DMS153 (cell line): ENCODE data around the gene SPANXN4.

Source experiments
- DNase-seq: peaks from one replicate; lab custom pipeline; 2025; lab: John Stamatoyannopoulos, UW

The SPANXN4 gene, protein sequence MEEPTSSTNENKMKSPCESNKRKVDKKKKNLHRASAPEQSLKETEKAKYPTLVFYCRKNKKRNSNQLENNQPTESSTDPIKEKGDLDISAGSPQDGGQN

DNA sequence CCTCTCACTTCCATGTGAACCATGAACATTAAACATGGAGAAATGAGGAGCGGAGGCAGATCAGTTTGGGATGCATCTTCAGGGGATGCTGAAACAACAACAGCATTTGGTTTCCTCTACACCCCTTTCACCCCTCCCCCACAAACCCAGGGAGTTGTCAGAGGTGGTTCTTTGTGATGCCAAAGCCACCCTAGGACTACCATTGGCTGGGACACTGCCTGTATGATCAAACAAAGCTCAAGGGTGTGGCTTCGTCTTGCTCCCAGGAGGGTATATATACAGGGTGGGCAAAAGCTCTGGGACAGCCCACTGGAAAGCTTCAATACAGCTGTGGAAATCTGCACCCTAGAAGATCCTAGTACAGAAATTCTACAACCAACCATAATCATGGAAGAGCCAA, at the start of gene SPANXN4:
Gene SPANXN4 (plus strand): TSS at position 301 of the 400 bp plus-strand sequence. CDS start 87 bp downstream, at position 388.
- no peak for DNase-seq

DNA sequence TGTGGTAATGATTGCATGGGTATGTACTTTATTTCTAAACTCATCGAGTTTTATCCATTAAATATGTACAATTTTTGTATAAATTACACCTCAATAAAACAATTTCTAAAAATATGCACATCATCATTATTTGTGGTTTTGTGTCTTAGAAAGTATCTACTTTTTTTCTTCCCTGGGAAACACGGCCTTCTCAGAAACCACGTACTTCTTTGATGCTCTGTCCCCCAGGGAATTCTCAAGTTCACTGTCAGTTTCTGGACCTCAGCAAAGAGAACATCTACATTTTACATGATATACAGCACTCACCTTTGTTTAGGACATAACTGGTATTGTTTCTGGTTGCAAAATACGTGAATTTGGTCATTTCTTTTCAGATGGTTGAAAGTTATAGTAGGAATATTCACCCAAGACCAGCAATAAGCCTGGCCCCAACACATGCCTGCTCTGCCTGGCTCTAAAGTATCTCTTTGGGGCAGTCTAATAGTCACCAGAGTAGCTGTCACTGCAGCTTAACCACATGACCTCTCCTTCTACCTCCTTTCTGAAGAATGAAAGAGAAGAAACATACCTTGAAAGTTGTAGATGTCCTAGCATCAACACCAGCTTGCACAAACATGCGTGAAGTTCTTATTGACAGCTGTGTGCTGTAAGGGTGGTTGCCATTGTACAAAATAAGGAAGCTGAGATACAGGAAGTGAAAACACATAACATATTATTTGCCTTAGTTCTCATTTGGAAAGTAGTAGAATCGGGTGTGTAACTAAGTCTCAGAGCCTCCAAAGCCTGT, 48.4 kb upstream of the SPANXN4 start:
- DNase-seq = no peak

DNA sequence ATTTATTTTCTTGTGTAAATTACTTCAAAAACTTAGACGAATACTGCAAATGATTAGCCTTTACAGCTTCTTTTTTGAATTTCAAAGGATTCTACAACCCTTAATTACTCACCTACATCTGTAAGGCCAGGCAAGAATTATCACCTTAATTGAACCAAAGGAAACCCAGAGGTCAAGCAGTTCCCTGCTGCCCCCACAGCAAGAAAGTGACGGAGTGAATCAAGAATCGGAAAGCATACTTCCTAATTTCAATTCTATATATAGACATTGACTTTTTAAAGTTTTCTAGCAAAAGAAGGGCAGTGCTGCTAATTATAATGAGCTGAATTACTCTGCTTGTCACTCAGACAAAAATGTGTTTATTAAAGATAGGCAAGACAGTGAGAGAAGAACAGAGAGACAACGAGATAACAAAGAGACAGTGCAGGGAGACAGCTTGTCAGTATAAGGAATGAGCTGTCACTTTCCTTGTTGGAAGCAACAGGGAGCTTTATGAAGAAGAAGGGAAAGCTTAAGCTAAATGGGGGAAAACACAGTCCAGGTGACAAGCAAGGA, 47.5 kb upstream of the SPANXN4 start:
- no peak for DNase-seq

DNA sequence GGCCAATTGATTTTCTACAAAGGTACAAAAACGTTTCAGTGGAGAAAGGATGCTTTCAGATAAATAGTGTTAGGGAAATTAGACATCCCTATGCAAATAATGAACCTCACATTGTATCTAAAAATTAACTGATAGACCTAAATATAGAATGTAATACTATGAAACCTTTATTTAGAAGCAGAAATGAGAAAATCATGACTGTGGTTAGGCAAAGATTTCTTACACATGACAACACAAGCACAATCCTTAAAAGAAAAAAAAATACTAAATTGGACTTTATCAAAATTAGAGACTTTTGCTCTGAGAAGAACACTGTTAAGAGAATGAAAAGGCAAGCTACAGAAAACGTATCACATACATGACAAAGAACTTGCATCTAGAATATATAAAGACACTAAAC, 43.0 kb upstream of the SPANXN4 start:
- DNase-seq = no peak

DNA sequence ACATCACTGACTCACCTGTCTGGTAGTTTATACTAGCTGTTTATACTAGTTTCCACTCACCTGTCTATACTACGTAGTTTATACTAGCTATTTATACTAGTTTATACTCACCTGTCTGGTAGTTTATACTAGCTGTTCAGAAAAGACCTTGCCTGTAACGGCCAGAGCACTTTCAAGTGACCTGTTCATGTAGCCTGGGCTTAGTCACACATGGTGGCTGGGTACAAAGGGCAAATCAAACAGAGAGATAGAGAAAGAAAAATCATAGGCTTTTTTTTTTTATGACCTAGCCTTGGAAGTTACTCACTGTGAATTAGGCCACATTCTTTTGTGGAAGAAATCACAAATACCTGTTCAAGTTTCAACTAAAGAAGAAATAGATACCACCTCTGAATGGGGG, 30.7 kb upstream of the SPANXN4 start:
- DNase-seq = no peak

DNA sequence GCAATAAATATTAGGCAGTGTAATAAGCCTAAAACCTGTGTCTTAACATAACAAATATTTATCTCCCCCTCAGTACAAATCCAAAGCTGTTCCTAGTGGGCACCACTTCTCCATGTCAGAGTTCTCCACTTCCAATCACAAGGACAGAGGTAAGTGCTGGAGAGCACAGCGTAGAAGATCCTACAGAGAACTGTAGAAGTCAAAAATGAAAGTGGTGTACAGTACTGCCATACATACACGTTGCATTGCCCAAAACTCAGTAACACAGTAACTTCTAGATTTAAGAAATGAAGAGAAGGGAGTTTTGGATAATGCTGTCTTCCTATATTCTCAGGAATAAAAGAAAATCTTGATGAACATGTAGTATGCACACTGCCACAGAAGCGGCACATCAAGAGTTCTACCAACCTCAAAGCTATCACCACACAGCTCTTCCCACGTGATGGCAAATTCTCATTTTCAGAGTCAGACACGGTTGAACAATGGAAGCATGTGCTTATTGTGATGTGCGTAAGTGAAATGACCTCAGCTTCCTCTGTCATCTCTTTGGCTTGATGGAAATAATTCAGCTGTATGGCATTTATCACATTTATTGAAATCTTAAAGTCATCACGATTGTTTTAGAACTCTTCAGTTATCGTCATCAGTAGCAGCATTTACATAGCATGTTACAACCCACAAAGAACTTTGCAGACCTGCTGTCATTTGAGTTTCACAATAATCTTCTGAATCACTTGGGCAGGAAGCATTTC, 27.1 kb upstream of the SPANXN4 start:
- DNase-seq = no peak

DNA sequence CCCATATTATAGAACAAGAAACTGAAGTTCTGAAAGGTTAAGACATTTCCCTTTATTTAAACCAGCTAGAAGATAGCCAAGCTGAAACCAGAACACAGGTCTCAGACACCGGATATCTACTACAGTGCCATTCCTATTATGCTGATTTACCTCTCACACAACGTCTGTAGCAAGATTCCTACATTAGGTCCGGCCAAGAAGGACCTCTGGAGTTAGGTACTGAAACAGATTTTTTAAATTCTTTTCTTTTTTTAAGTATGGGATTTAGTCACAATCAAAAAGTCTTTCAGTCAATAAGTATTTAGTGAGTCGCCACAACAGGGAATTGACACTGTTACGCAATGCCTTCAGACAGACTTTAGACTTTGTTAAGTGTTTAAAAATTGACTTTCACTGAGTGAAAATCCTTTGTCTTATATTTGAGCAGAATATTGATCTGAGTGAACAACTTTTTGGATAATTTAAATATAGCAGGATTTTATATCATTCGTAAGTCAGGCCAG, 26.5 kb upstream of the SPANXN4 start:
- DNase-seq = no peak

DNA sequence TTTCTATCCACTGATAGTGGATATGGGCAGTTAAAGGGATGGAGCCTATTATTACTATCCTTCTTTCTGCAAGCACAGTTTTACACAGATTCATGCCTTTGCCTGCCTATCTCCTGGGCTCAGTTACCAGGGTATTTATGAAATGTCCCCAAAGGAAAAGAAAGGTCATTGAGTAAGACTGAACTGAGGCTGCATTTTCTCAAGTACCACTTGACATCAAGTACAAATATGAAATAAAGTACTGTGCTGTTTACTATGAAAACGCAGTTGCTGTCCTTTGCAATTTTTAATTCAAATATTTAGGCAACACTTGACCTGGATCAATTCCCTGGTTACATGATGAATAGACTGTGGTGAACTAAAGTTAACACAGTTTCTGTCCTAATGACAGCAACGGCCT, 23.5 kb upstream of the SPANXN4 start:
- DNase-seq = peak; percentile 33

DNA sequence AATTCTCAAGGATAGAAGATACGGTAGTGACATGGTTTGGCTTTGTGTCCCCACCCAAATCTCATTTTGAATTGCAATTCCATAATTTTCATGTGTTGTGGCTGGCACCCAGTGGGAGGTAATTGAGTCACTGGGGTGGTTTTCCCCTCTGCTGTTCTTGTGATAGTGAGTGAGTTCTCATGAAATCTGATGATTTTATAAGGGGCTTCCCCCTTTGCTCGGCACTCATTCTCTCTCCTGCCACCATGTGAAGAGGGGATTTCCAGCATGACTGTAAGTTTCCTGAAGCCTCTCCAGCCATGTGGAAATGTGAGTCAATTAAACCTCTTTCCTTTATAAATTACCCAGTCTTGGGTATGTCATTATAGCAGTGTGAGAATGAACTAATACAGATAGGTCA, 8.5 kb upstream of the SPANXN4 start:
- no peak for DNase-seq

DNA sequence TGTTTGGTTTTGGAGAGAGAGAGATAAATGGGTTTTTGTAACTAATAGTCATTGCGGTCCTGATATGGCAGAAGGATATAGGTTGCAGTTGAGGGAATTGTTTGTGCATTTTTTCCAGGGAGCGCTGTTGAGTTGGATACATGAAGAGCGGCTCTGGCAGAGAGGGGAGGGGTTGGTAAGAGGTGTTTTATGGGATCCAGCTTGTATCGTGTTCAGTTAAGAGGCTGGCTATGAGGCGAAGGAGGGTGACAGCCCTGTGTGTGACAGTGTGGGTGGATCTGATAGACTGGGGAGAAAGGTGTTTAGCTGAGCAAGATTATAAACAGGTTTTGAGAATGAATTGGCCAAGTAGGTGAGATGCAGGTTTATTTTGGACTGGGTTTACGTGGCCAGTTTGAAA, 1.5 kb downstream of the SPANXN4 start:
- no peak for DNase-seq

DNA sequence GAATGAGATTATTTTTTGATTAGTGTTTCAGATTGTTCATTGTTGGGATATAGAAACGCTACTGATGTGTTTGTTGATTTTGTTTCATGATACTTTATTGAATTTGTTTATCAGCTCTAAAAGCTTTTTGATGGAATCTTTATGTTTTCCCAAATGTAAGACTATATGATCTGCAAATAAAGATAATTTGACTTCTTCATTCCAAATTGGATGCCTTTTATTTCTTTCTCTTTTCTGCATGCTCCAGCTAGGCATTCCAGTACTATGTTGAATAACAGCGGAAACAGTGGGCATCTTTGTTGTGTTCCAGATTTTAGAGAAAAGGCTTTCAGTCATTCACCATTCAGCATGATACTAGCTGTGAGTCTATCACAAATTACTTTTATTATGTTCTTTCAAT, 21.8 kb downstream of the SPANXN4 start:
- DNase-seq = no peak

DNA sequence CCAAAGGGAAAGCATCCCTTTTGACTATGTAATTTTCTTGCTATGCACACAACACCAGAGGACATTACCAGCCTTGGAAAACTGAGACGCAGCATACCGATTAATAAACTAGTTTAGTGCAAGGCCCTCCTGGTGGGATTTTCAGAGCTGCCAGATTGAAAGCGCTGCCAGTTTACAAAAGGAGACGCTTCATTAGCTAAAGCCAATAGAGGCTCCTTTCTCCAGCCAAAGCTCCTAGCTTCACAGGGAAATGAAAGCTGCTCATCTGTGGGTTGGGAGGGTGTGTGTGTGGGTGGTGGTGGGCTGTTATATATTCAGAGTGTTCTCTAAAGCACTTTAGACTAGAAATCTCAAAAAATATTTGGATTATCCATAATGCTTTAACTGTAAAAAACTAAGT, 32.4 kb downstream of the SPANXN4 start:
- no peak for DNase-seq

DNA sequence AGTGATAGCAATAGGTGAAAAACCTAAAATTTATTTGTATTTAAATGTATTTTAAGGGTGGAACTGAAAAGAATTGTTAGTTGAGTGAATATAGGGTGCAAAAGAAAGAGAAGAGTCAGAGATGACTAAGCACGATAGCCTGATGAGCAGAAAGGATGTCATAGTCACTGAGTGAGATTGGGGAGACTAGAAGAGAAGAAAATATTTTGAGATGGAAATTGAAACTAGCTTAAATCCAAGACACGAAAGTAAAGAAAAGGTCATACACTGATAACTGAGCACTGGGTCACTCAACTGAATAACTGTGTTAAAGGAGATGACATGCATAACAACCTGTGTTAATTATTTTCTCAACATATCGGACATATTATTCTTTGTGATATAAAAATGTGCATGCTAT, 55.5 kb downstream of the SPANXN4 start:
- DNase-seq = no peak

DNA sequence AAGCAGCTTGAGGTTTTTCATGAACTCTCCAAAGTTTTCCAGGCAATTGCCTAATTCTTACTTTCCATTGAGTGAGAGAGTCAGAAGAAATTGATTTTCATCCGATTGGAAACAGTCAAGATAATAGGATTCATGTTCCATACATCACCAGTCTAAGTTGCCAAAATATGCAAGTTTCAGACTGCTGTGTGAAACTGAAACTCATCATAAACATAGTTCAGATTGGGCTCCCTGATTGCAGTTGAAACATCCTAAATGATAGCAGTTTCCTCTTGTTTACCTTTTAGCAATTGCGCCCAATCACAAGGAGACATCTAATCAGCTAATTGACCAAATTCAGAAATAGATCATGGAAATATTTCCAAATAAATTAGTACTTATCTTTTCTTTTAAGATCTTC, 56.8 kb downstream of the SPANXN4 start:
- no peak for DNase-seq
